Neural cell (in vitro differentiated cells): ENCODE data around the gene BTBD9. TPM values are rescaled to one million over a fixed set of nuclear protein-coding genes. Genes with fewer than 3 reads are reported as not detected.

Source experiments
- H2AFZ ChIP-seq: fragments of 200-600, 300-800 bp; sonication (generic), shearing (Covaris generic); 2 replicates; pipeline ENCODE4 v1.6.0; 2014; ENCODE audit warnings: low read depth, mild to moderate bottlenecking, antibody characterized with exemption, low read length, moderate library complexity
- H3F3A ChIP-seq: fragments of 200-600 bp; shearing (Covaris generic); 2 replicates; pipeline ENCODE4 v1.6.1; 2016; ENCODE audit warnings: mild to moderate bottlenecking, moderate library complexity, mixed read lengths, antibody characterized with exemption, low read length; ENCODE audit not compliant: insufficient read depth, poor library complexity, severe bottlenecking
- H3K27ac ChIP-seq: fragments of 200-600, 300-800 bp; sonication (generic), shearing (Covaris generic); 2 replicates; pipeline ENCODE4 v1.5.1; 2014; ENCODE audit warnings: mild to moderate bottlenecking, low read length, moderate library complexity
- H3K27me3 ChIP-seq: fragments of 300-800, 200-600 bp; sonication (generic), shearing (Covaris generic); 2 replicates; pipeline ENCODE4 v1.6.0; 2014; ENCODE audit warnings: mild to moderate bottlenecking, low read depth, low read length, moderate library complexity; ENCODE audit not compliant: insufficient read depth
- H3K36me3 ChIP-seq: fragments of 300-800, 200-600 bp; sonication (generic), shearing (Covaris generic); 2 replicates; pipeline ENCODE4 v1.5.1; 2014; ENCODE audit warnings: mild to moderate bottlenecking, antibody characterized with exemption, low read length, moderate library complexity; ENCODE audit not compliant: insufficient read depth
- H3K4me2 ChIP-seq: fragments of 300-800, 200-600 bp; sonication (generic), shearing (Covaris generic); 2 replicates; pipeline ENCODE4 v1.6.0; 2014; ENCODE audit warnings: mild to moderate bottlenecking, low read length
- H3K4me3 ChIP-seq: fragments of 300-800, 200-600 bp; sonication (generic), shearing (Covaris generic); 2 replicates; pipeline ENCODE4 v1.5.1; 2014; ENCODE audit warnings: mild to moderate bottlenecking, low read length, moderate library complexity
- H3K79me2 ChIP-seq: fragments of 200-600 bp; shearing (Covaris generic); replicated peaks from 2 replicates; pipeline ENCODE4 v1.6.0; 2014; ENCODE audit warnings: mild to moderate bottlenecking, low read length, moderate library complexity; ENCODE audit not compliant: insufficient read depth
- H3K9ac ChIP-seq: fragments of 300-800, 200-600 bp; sonication (generic), shearing (Covaris generic); 2 replicates; pipeline ENCODE4 v1.6.1; 2016; ENCODE audit warnings: mild to moderate bottlenecking, low read length, mixed read lengths
- H3K9me2 ChIP-seq: fragments of 200-600 bp; shearing (Covaris generic); 2 replicates; pipeline ENCODE4 v1.6.1; 2016; ENCODE audit warnings: mild to moderate bottlenecking, low read length, mixed read lengths; ENCODE audit not compliant: insufficient read depth
- H3K9me3 ChIP-seq: fragments of 200-600, 300-800 bp; sonication (generic), shearing (Covaris generic); 2 replicates; pipeline ENCODE4 v1.6.1; 2016; ENCODE audit warnings: mild to moderate bottlenecking, mixed run types, low read length, moderate library complexity, mixed read lengths
- H4K20me1 ChIP-seq: fragments of 200-600 bp; shearing (Covaris generic); 2 replicates; pipeline ENCODE4 v1.6.1; 2016; ENCODE audit warnings: mild to moderate bottlenecking, mixed run types; ENCODE audit not compliant: insufficient read depth
- EP300 ChIP-seq: fragments of 450-650 bp; conservative IDR thresholded peaks from 2 replicates; pipeline ENCODE4 v1.6.1; 2014; ENCODE audit warnings: antibody characterized with exemption, mild to moderate bottlenecking, moderate library complexity; ENCODE audit not compliant: poor library complexity, severe bottlenecking
- EZH2 ChIP-seq: fragments of 200-600, 300-800 bp; shearing (Covaris generic), sonication (generic); IDR thresholded peaks from 2 replicates; pipeline ENCODE4 v1.6.1; 2014; ENCODE audit warnings: antibody characterized with exemption, low read length, borderline replicate concordance, mild to moderate bottlenecking; ENCODE audit not compliant: insufficient read depth, poor library complexity, severe bottlenecking
- MXI1 ChIP-seq: fragments of 450-650 bp; conservative IDR thresholded peaks from 2 replicates; pipeline ENCODE4 v1.6.1; 2014; ENCODE audit warnings: antibody characterized with exemption, mild to moderate bottlenecking; ENCODE audit not compliant: poor library complexity, severe bottlenecking
- POLR2AphosphoS5 ChIP-seq: IDR thresholded peaks from 2 replicates; pipeline ENCODE4 v1.6.1; 2012
- RAD21 ChIP-seq: fragments of 450-650 bp; conservative IDR thresholded peaks from 2 replicates; pipeline ENCODE4 v1.6.1; 2014; ENCODE audit warnings: antibody characterized with exemption, mild to moderate bottlenecking, moderate library complexity
- SMC3 ChIP-seq: fragments of 450-650 bp; conservative IDR thresholded peaks from 2 replicates; pipeline ENCODE4 v1.6.1; 2014; ENCODE audit warnings: antibody characterized with exemption, mild to moderate bottlenecking, moderate library complexity; ENCODE audit not compliant: poor library complexity
- TAF1 ChIP-seq: IDR thresholded peaks from 2 replicates; pipeline ENCODE4 v1.6.1; 2012; ENCODE audit warnings: low read depth
- polyA plus RNA-seq: library from polyadenylated mRNA; depleted of rRNA; stranded (reverse); fragments of >200 nt; gene quantifications from 2 replicates; pipeline ENCODE4 v1.2.3, GENCODE V29; 2014
- TF ChIP-seq, protein P1 (sequence below): fragments of 450-650 bp; IDR thresholded peaks from 2 replicates; pipeline ENCODE4 v1.5.1; 2014; ENCODE audit warnings: antibody characterized with exemption, mild to moderate bottlenecking, moderate library complexity; ENCODE audit not compliant: poor library complexity, severe bottlenecking
- TF ChIP-seq, protein P2 (sequence below): IDR thresholded peaks from 2 replicates; pipeline ENCODE4 v1.6.1; 2012; ENCODE audit warnings: borderline replicate concordance

Gene BTBD9
- polyA plus RNA-seq, 1 donor from 2014 or later = 6.2 TPM

DNA sequence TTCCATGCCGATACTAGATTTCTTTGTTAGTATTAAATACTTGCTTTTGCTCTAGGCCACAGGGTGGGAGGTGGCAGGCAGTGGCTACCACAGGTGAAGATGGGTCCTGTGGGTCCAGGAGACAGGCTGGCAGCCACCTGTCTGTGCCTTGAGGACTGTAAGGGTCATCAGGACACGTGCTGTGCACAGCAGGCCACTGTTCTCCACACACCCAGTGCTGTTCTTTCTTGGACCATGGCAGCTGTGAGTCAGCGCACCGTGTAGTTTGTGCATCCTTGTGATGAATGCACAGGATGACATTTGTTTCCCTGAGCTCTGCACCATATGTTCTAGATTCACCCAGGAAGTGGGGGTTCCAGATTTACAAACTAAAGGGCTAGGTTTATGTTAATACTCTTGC, 503.2 kb downstream of the BTBD9 start:
- H3K27ac ChIP-seq = no peak overlapping the region
- H3K9me3 ChIP-seq = no peaks in the 10 kb centered on the region
- H4K20me1 ChIP-seq = no peaks in the 10 kb centered on the region
- no peak overlapping the region for H3K4me3 ChIP-seq
- H3K4me2 ChIP-seq = no peak overlapping the region
- no peaks in the 10 kb centered on the region for H3F3A ChIP-seq
- no peaks in the 10 kb centered on the region for H3K9me2 ChIP-seq
- no peaks in the 10 kb centered on the region for H3K27me3 ChIP-seq
- no peak overlapping the region for H2AFZ ChIP-seq
- no peaks in the 10 kb centered on the region for H3K36me3 ChIP-seq
- H3K79me2 ChIP-seq = peaks cover 3% of the 10 kb centered on the region
- TF ChIP-seq MXI1 (no peak), EP300 (no peak), RAD21 (no peak), POLR2AphosphoS5 (no peak), EZH2 (no peak), SMC3 (no peak), TAF1 (no peak)
- TF ChIP-seq, protein P1, sequence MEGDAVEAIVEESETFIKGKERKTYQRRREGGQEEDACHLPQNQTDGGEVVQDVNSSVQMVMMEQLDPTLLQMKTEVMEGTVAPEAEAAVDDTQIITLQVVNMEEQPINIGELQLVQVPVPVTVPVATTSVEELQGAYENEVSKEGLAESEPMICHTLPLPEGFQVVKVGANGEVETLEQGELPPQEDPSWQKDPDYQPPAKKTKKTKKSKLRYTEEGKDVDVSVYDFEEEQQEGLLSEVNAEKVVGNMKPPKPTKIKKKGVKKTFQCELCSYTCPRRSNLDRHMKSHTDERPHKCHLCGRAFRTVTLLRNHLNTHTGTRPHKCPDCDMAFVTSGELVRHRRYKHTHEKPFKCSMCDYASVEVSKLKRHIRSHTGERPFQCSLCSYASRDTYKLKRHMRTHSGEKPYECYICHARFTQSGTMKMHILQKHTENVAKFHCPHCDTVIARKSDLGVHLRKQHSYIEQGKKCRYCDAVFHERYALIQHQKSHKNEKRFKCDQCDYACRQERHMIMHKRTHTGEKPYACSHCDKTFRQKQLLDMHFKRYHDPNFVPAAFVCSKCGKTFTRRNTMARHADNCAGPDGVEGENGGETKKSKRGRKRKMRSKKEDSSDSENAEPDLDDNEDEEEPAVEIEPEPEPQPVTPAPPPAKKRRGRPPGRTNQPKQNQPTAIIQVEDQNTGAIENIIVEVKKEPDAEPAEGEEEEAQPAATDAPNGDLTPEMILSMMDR = no peak
- TF ChIP-seq, protein P2, sequence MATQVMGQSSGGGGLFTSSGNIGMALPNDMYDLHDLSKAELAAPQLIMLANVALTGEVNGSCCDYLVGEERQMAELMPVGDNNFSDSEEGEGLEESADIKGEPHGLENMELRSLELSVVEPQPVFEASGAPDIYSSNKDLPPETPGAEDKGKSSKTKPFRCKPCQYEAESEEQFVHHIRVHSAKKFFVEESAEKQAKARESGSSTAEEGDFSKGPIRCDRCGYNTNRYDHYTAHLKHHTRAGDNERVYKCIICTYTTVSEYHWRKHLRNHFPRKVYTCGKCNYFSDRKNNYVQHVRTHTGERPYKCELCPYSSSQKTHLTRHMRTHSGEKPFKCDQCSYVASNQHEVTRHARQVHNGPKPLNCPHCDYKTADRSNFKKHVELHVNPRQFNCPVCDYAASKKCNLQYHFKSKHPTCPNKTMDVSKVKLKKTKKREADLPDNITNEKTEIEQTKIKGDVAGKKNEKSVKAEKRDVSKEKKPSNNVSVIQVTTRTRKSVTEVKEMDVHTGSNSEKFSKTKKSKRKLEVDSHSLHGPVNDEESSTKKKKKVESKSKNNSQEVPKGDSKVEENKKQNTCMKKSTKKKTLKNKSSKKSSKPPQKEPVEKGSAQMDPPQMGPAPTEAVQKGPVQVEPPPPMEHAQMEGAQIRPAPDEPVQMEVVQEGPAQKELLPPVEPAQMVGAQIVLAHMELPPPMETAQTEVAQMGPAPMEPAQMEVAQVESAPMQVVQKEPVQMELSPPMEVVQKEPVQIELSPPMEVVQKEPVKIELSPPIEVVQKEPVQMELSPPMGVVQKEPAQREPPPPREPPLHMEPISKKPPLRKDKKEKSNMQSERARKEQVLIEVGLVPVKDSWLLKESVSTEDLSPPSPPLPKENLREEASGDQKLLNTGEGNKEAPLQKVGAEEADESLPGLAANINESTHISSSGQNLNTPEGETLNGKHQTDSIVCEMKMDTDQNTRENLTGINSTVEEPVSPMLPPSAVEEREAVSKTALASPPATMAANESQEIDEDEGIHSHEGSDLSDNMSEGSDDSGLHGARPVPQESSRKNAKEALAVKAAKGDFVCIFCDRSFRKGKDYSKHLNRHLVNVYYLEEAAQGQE = no peak
- H3K9ac ChIP-seq = no peak overlapping the region

DNA sequence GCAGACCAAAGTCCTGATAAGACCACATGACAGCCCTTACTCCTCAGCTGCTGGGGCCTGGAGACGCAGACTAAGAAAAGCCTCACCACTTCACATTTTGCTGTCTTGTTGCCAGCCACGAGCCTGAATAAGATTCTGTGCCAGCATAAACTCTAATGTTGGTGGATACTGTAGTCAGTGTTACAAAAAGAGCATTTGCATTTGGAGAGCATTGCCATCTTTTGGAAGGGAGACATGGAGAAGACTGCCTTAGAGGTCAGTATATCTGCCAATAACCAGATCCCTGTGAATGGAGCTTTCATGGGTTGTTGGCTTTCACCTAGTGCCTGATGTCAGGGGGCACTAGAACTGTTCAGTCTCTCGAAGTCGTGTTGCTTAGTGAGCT, 505.0 kb downstream of the BTBD9 start:
- peaks cover 8% of the 10 kb centered on the region for H3K79me2 ChIP-seq

More for the DNA sequence above, 505.0 kb downstream of the BTBD9 start:
- H3K9me3 ChIP-seq = no peaks in the 10 kb centered on the region
- no peak overlapping the region for H2AFZ ChIP-seq
- TF ChIP-seq, protein P2 = no peak
- no peak for TF ChIP-seq TAF1
- no peak for TF ChIP-seq POLR2AphosphoS5
- no peak for TF ChIP-seq SMC3
- TF ChIP-seq MXI1 = no peak
- no peak for TF ChIP-seq RAD21
- TF ChIP-seq EP300 = no peak
- TF ChIP-seq, protein P1 = no peak
- no peak for TF ChIP-seq EZH2
- no peaks in the 10 kb centered on the region for H4K20me1 ChIP-seq
- no peak overlapping the region for H3K9ac ChIP-seq
- no peaks in the 10 kb centered on the region for H3F3A ChIP-seq
- no peaks in the 10 kb centered on the region for H3K36me3 ChIP-seq
- no peaks in the 10 kb centered on the region for H3K27me3 ChIP-seq
- H3K4me2 ChIP-seq = no peak overlapping the region
- H3K4me3 ChIP-seq = no peak overlapping the region
- no peaks in the 10 kb centered on the region for H3K9me2 ChIP-seq
- H3K27ac ChIP-seq = no peak overlapping the region
